ENCODE measurements around the gene DKK3. TPM values are rescaled to one million over a fixed set of nuclear protein-coding genes. Genes with fewer than 3 reads are reported as not detected.
A peak's percentile ranks its signal among the peaks of the same experiment; 100 is the strongest.

Gene DKK3
- polyA plus RNA-seq, 3 donors, result not detected

DNA sequence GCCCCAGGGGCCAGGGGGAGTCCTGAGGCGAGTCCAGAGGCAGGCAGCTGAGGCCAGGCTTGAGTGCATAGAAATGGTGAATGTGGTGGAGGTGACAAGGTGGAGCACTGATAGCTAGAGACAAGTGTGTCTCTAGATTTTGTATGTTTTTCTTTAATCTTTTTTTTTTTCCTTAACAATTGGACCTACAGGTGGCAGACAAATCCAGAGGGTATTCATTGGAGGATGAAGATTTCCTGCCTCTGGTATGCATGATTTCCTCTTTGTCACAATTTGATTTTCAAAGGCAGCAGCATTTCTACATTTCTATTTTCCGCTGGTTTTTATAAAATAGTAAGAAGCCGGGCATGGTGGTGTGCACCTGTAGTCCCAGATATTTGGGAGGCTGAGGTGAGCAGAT, 47.7 kb upstream of the DKK3 start:
- intact Hi-C loops (cut with micrococcal nuclease), result no loop called here

DNA sequence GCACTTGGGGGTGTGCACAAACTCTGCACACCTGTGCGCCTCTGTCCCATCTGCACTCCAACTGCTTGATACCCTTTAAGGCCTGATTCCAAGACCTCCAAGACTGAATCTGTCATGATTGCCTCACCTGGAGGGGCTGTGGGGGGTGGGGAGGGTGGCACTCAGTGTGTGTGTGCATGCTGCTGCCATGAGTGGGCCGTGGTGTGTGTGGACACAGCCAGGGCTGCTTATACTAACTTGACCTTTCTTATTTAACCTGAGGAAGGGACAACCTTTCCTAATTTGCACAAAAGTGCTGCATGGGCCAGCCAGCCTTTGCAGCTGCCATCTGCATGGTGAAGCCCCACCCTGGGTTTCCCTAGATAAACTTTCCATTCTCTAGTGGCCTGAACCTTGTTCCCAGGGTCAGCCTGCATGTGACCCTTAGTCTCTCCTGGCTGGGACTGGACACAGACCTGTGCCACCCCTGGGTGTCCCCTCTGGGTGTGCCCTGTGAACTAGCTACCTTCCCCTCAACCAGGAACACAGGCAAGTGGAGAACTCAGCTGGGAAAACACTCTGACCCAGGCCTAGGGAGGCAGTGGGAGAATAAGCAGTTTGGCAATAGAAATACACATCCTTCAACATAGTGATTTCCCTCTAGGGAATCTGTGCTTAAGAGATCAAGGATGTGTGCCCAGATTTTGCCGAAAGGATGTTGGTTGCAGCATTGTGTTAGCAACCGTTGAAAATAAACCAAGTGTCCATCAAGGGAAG, 45.4 kb upstream of the DKK3 start:
- no peaks in the 10 kb centered on the region for H3K36me3 ChIP-seq (replicated peaks in 1 of 2; ENCODE audit: control insufficient read depth in 1 of 2, insufficient read depth in 2 of 2, low read length in 2 of 2)
- WGBS (ENCODE audit: insufficient coverage), result no CpG with 5 or more reads among the region's 4 CpGs
- Mint-ChIP-seq H3K4me3 (no peak overlapping the region), H3K27ac (peak overlapping the region in 1 of 7 donors; percentile 62), H3K36me3 (peaks cover 0 to 4% of the 10 kb centered on the region in 2 donors), H3K9me3 (peaks cover 4 to 16% (median 12%) of the 10 kb centered on the region in 7 donors), H3K27me3 (ENCODE audit: low read depth in 3 of 3) (peaks cover 0 to 2% (median 0%) of the 10 kb centered on the region in 3 donors), H3K4me1 (peaks cover 5% of the 10 kb centered on the region)
- no peaks in the 10 kb centered on the region for H3K4me1 ChIP-seq (ENCODE audit: control insufficient read depth in 1 of 2, insufficient read depth in 2 of 2, low read length in 2 of 2)
- H3K9ac ChIP-seq (ENCODE audit: insufficient read depth, low read length, poor library complexity, severe bottlenecking), result no peak overlapping the region
- DNase-seq, result no peak
- H3K4me3 ChIP-seq (replicated peaks in 1 of 3; ENCODE audit: low read depth in 2 of 3, low read length in 3 of 3), result no peak overlapping the region
- H3K27ac ChIP-seq (ENCODE audit: low read depth in 1 of 2, low read length in 2 of 2), result no peak overlapping the region
- no peak overlapping the region for H3K4me2 ChIP-seq (replicated peaks; ENCODE audit: extremely low read depth, low read length, poor library complexity, severe bottlenecking)
- no peaks in the 10 kb centered on the region for H3K79me2 ChIP-seq (ENCODE audit: insufficient read depth, low read length)
- TF ChIP-seq CTCF (IDR thresholded peaks at IDR 0.05), result no peak
- H3K27me3 ChIP-seq (ENCODE audit: control insufficient read depth in 2 of 2, insufficient read depth in 2 of 2, low read length in 2 of 2), result no peaks in the 10 kb centered on the region
- no peak overlapping the region for H2AFZ ChIP-seq (ENCODE audit: insufficient read depth, low read depth, low read length, poor library complexity, severe bottlenecking)
- no peaks in the 10 kb centered on the region for H4K20me1 ChIP-seq (ENCODE audit: insufficient read depth, low read length)
- intact Hi-C loops (cut with micrococcal nuclease), result no loop called here
- H3K9me3 ChIP-seq (replicated peaks in 1 of 2; ENCODE audit: control insufficient read depth in 1 of 2, insufficient read depth in 1 of 2, low read length in 2 of 2), result peaks cover 8 to 10% of the 10 kb centered on the region in 2 donors

More for the DNA sequence above, 47.7 kb upstream of the DKK3 start:
- 100% methylated on average over 2 of the region's 3 CpGs for WGBS (ENCODE audit: insufficient coverage)
- H3K4me1 ChIP-seq (ENCODE audit: control insufficient read depth in 1 of 2, insufficient read depth in 2 of 2, low read length in 2 of 2), result no peaks in the 10 kb centered on the region
- no peak for TF ChIP-seq CTCF (IDR thresholded peaks at IDR 0.05)
- H3K79me2 ChIP-seq (ENCODE audit: insufficient read depth, low read length), result no peaks in the 10 kb centered on the region
- no peak overlapping the region for H3K9ac ChIP-seq (ENCODE audit: insufficient read depth, low read length, poor library complexity, severe bottlenecking)
- H3K36me3 ChIP-seq (replicated peaks in 1 of 2; ENCODE audit: control insufficient read depth in 1 of 2, insufficient read depth in 2 of 2, low read length in 2 of 2), result no peaks in the 10 kb centered on the region
- H2AFZ ChIP-seq (ENCODE audit: insufficient read depth, low read depth, low read length, poor library complexity, severe bottlenecking), result no peak overlapping the region
- H3K36me3 Mint-ChIP-seq, result peaks cover 0 to 4% of the 10 kb centered on the region in 2 donors
- H3K4me3 ChIP-seq (replicated peaks in 1 of 3; ENCODE audit: low read depth in 2 of 3, low read length in 3 of 3), result no peak overlapping the region
- H3K9me3 Mint-ChIP-seq, result peaks cover 4 to 16% (median 12%) of the 10 kb centered on the region in 7 donors
- H3K27me3 ChIP-seq (ENCODE audit: control insufficient read depth in 2 of 2, insufficient read depth in 2 of 2, low read length in 2 of 2), result no peaks in the 10 kb centered on the region
- no peak overlapping the region for H3K27ac Mint-ChIP-seq
- H4K20me1 ChIP-seq (ENCODE audit: insufficient read depth, low read length), result no peaks in the 10 kb centered on the region
- DNase-seq, result no peak
- peaks cover 8 to 10% of the 10 kb centered on the region in 2 donors for H3K9me3 ChIP-seq (replicated peaks in 1 of 2; ENCODE audit: control insufficient read depth in 1 of 2, insufficient read depth in 1 of 2, low read length in 2 of 2)
- H3K4me3 Mint-ChIP-seq, result no peak overlapping the region
- H3K27ac ChIP-seq (ENCODE audit: low read depth in 1 of 2, low read length in 2 of 2), result no peak overlapping the region
- no peak overlapping the region for H3K4me2 ChIP-seq (replicated peaks; ENCODE audit: extremely low read depth, low read length, poor library complexity, severe bottlenecking)
- no peaks in the 10 kb centered on the region for H3K4me1 Mint-ChIP-seq
- peaks cover 0 to 2% (median 0%) of the 10 kb centered on the region in 3 donors for H3K27me3 Mint-ChIP-seq (ENCODE audit: low read depth in 3 of 3)
